Stimulated activated CD8-positive, alpha-beta memory T cell treated with anti-CD3 and anti-CD28 coated beads, Interleukin-12 subunit alpha, Interleukin-12 subunit beta, amount 100 ng/mL, for 4 hours (primary cell): ENCODE results near the gene ARL13B.
"Not testable (repeated sequence)": the region's sequence is repeated elsewhere in the genome, so short reads cannot be mapped to it uniquely, and the experiment has no call there.

Experiments
- DNase-seq: peaks from one replicate; pipeline ENCODE4 v3.0.0-alpha.2; 2020; ENCODE audit warnings: low read depth

The ARL13B gene

DNA sequence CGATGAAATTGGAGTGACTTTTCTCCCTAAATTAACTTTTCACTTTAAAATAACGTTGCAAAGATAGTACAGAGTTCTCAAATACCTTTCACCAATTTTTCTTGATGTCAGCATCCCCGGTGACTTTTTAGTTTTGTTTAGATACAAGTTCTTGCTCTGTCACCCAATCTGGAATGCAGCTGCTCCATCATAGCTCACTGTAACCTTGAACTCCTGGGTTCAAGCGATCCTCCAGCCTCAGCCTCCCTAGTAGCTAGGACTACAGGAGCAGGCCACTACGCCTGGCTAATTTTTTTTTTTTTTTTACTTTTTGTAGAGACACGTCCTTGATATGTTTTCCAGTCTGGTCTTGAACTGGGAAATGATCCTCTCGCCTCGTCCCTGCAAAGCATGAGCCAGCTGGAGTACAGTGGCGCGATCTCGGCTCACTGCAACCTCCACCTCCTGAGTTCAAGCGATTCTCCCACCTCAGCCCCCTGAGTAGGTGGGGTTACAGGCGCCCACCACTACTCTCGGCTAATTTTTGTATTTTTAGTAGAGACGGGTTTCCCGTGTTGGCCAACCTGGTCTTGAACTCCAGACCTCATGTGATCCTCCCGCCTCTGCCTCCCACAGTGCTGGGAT lies 83.7 kb downstream of the ARL13B start:
- DNase-seq, result no peak

DNA sequence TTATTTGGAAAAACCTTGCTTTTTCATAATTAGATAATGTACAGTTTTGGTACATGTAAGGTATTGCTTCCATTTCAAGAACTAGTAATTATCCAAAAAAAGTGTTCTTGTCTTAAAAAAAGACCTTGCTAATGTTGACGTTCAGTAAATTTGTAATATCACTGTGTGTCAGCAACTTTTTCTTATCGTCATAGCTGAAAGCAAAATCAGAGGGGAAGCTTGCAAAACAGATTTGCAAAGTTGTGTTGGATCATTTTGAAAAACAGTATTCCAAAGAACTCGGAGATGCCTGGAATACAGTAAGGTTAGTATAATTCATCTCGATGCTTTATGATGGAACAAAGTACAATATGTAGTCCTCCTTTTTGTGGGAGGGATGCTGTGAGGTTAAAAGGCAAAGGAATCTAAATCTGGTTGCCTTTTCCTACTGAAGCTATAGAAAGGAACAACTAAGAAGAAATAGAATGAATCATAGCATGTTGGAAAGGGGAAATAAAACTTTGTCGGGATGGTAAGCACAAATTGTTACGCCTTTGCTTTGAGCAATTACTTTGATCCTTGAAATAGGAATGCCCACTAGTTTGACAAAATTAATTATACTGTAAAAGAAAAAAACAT lies 84.4 kb downstream of the ARL13B start:
- no peak for DNase-seq

DNA sequence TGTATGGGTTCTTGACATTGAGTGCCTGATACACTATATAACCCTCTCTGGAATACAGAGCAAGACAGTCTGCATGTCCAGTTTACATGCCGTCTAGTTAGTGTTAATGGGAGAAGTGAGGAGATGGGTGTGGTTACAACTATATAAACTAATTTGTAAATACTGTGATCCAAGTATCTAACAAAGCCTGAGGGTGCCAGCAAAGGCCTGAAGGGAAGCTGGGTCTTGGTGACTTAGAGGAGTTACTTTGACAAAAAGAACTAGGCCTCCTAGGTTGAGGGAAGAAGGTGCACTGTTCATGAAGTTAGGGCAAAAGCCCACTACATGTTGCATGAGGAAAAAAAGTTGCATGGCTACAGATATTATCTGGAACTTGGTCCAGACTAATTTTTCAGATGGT lies 85.2 kb downstream of the ARL13B start:
- DNase-seq, result no peak

DNA sequence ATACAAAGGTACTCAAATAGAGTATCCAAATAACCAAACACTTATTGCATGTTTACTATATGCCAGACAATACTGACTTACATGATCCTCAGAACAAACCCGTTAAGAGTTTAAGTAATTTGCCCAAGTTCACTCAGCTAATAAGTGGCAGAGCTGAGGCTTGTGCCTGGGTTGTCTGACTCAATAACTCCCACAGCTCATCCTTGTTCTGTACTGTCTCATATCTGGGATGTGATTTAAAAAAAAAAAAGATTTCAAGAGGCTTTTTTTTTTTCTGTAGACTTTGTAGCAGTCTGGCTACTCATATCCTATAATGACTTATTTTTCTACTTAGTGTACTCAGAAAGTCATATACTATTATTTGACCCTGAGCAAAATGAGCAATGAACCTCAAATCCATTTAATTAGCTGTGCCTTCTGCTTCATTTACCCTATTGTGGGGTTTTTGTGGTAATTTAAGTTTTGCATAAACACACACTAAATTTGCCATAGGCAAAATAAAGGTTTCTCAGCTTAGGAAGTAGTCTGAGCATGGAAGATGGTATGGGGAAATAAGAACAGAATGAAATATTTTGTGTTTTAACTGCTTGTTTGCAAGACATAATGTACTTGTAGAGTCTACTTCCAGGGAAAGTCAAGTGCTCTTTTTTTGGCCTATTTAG lies 86.0 kb downstream of the ARL13B start:
- DNase-seq, result no peak

DNA sequence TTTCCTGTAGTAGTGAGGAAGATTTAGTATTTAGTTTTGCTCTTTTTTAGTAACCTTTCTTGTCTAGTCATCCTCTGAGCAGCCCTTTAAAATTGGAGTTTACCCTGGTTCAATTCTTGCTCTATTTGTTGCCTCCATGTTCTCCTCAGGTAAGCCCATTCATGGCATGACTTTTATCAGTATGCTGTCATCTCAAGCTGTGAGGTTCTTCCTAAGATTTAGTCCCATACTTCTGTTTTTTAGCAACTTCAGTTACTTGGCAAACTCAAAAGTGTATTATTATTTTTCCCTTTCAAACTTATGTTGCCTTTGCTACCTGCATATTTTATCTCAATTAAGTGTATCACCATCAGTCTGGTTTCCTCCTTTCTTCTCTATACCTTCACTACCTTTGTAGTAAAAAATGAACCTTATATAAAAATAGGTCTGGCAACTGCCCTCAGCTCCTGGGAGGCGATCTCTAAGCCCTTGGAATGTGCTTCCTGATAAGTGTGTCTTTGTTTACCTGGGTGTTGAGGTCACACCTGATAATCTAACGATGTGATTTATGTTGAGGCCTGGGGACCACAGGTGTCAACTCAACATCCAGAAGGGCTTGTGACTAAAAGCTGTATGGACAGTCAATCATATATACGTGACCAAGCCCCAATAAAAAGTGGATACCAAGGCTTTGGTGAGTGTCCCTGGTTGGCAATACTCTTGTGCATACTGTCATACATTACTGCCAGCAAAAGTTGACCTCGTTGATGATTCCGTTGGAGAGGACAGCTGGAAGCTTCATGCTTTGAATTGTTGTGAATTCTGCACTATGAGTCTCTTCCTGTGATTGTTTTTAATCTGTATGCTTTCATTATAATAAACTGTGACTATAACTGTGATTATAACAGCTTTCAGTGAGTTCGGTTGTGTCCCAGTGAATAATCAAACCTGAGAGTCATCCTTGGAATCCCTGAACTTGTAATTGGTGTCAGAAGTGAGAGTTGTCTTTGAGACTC lies 86.8 kb downstream of the ARL13B start:
- DNase-seq, result no peak

DNA sequence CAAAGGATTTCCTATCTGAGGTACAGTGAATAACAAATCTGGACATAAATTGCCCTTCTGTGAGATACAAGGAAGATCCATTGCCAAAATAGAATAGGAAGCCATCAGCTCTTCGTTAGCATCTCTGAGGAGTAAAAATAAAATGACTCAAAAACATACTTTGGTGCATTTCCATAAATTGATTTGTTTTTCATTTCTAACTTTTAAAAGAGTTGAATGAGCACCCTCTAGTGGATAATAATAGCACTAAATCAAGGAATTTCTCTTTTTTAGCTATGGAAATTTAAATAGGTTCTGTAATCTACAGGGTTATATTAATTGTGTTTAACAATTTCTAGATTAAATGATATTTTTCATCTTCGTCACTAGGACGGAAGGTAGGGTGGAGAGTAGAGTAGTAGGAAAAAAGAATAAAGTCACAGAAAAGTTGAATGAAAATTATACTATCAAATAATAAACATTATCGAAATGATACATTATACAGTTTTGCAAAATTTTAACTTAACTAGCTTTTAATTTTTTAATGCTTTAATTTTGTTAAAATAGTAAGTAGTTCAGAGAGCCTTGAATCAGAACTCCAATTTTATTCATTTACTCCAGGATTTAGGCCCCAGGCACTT lies 89.3 kb downstream of the ARL13B start:
- DNase-seq, result no peak

DNA sequence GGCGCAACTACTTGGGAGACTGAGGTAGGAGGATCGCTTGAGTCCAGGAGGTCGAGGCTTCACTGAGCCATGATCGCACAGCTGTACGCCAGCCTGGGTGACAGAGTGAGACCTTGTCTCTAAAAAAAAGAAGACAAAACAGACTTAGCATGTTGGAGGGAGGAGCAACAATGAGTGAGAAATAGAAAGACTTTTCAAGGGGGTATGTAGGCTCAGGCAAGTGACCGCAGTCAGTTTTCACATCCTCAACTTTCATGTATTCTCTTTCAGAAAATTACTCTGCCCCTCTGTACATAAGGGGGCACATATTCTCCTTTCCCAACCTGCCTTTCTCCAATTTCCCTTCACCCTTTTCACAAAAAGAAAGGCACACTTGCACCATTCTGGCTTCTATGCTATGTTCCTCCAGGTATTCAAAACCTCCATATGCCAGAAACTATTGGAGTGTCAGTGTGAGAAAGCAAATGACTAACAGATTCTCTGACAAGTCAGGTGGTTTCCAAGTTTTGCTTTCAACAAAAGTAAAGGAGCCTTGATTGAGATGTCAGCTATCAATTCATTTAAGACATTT lies 90.5 kb downstream of the ARL13B start:
- no peak for DNase-seq

DNA sequence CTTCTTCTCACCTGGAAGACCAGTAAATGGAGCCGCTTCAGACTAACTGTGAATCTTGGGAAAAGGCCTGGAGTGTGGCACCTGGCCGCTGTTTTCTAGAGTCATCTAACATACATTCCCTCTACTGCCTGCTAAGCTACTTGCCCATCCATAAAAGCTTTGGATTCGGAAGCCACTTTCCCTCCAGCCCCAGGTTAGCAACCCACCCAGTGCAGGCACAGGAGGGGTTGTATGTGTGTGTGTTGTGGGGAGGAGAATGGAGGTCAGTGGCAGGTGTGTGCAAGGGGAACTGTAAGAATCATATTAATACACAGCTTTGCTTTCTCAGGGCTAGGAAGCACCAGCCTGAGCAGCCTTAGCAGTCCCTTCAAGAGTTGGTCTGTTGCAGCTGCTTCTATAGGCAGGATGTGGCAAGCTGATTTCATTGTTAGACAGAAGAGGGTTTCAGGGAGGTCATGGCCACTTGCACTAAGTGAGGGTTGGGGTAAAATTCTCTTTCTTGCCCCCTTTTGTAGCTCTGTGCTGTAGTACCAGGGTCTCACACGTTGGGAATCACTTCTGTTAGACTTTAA lies 91.8 kb downstream of the ARL13B start:
- no peak for DNase-seq

DNA sequence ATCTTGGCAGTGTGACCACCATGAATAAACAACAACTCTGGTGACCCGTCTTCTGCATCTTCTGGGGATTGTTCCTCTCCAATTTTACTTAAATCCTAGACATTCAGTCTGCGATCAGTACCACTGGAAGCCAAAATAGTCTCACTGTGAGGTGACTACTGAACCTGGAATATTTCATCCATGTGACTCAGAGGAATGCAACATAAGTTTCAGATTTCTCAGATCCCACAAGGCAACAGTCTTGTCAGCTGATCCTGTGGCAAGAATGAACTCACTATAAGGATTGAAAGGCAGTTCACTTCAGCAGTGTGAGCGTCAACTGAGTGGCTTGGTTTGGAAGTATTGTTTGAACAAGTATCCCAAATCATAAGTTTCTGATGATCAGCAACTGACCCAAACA lies 96.1 kb downstream of the ARL13B start:
- no peak for DNase-seq

DNA sequence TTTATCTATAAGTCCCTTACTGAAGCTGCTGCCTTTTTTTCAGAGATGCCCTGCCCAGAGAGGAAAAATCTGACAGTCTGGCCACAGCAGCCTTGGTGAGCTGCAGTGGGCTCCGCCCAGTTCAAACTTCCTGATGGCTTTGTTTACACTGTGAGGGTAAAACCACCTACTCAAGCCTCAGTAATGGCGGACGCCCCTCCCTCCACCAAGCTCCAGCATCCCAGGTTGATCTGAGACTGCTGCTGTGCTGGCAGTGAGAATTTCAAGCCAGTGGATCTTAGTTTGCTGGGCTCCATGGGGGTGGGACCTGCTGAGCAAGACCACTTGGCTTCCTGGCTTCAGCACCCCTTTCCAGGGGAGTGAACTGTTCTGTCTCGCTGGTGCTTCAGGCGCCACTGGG lies 100.6 kb downstream of the ARL13B start:
- DNase-seq, result not testable (repeated sequence)

DNA sequence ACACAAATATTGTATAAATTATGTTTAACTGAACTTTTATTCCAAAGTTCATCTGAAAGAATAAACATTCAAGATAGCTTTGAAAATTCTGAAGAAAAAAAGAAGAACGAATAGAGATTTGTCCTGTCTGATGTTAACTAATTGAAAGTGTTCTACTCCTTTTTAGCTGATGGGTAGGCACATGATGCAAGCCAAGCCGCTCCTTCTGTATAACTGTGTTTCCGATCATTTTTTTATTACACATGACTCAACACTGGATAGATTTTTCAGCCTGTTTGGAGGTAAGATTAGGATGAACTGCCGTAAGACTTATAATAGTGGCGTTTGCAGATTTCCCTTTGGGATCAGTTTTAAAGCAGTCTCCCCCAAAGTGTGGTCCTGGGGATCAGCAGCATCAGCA lies 101.9 kb downstream of the ARL13B start:
- DNase-seq, result no peak

DNA sequence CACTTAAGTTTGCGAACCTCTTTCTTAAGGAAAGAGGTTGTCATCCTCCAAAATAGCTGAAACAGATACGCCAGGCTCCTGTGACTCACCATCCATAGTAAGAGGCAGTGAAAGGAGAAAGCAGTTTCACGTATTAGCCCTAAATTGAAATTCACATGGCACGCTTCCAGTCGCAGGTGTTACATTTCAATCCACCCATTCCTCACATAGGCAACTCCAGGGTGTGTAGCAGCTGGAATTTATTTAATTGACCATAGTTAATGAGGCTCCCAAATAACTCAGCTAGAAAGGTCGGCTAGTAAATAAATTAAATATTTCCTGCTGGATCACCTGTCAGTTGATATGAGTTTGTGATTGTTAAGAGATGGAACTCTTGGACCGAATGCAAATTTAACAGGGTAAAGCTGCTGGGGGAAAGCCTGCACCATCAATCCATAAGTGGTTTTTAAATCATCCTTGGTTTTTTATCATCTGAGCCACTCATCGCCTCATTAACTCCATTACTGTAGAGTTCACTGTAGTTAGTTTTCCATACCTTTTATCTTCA lies 102.5 kb downstream of the ARL13B start:
- no peak for DNase-seq

DNA sequence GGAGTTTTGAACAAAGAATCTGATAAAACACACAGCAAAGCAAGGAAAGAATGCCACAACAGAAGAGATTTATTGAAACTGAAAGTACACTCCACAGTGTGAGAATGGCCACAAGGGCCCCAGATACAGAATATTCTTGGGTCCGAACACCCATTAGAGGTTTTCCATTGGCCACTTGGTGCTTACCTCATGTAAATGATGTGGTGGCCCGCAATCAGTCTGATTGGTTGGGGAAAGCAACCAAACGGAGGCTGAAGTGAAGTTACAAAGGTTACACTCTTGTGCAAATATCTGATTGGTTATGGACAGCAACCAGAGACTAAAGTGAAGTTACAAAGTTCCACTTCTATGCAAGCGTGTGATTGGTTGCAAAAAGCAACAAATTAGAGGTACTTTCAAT lies 103.3 kb downstream of the ARL13B start:
- DNase-seq, result no peak

DNA sequence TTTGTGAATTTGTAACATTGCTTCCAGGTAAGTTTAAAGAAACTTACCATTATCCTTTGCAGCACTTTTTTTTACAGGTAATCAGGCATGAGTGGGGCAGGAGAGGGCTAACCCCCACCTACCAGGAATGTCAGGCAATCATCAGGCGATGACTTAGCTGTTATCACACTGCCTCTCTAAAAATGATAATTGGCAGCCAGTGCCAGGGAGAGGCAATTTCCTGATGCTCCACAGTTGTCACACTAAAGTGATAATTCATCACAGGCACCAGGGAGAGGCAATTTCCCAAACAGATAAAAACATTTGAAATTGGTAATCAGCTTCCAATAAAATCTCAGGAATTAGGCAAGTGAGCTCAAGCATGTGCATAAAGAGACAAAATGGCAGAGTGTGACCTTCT lies 109.2 kb downstream of the ARL13B start:
- no peak for DNase-seq

DNA sequence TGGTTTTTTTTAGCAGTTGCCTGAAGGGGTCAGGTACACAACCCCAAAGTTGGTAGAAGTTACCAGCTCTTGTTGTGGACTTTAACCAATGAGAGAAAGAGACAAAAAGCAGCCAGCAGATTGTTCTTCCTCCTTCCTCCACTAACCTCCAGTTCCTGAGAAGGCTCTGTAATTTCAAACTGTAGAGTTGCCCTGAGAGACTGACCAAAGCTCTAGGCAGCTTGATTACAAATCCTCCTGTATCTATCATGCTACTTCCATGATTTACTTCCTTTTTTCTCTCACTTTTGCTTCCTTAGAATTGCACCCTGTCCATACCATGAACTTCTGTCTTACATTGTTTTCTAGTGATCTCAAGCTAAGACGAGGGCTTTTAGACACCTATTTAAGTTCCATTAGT lies 112.1 kb downstream of the ARL13B start:
- DNase-seq, result no peak

DNA sequence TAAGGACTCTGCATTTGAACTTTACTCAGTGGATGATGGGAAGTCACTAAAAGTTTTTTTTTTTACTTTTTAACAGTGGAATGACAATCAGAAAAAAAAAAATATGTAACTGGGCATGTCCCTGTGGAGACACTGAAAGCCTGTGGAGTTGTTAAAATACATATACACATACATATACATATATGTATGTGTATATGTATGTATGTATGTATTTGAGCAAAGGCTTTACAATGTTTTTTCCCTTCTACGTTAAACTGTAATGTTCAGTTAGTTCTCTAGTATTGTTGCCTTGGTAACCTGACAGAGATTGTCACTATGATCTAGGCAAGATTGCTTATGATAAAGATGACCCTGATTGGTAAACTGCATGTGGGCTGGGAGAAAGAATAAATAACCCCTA lies 113.2 kb downstream of the ARL13B start:
- no peak for DNase-seq

DNA sequence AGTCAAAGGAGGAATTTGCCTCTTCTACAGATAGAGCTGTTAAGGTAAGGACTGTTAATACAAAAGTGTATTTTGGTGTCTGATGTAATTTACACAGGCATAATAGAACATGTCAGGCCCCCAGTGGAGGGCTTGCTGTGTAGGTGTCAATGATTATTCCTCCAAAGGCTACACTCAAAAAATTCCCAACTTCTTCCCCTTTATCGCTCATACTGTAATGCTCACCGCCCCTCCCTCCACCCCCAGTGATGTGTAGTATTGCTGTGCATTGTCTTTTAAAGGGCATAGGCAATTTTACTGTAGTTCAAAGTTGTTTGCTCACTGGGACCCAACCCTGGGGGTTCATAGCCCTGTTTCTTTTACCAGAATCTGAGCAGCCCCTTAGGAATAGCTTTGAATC lies 115.2 kb downstream of the ARL13B start:
- no peak for DNase-seq

DNA sequence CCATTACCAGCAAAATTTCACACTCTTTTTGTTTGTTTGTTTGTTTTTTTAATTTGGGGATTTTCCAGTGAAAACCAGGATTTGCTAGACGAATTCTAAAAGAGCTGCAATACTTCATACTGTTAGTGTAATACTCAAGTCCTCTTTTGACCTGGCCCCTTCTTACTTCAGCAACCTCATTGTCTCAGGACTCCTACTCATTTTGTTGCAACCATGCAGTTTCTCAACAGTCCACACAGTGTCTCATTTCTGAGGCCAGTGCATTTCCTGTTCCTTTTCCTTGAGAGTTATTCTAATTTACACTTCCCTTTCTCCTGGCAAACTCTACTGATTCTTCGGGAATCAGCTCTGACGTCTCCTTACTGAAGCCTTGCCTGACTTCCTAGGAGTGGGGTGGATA lies 118.5 kb downstream of the ARL13B start:
- DNase-seq, result no peak

DNA sequence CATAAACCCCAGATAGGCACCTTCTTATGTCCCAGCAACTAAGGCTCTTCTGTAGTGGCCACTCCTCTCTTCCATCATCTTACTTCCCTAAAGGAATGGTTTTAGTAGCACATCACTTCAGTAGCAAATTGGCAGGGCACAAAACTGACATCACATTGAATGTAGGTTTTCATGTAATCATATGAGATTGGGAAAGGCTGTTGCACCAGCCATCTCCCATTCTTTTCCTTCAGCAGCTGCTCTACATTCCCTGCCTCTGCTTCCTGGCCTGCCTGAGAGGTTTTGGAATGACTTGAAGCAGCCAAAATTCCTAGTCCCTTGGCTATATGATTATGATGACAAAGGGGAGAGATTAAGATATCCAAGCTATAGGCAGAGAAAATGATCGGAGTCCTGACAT lies 119.4 kb downstream of the ARL13B start:
- no peak for DNase-seq

DNA sequence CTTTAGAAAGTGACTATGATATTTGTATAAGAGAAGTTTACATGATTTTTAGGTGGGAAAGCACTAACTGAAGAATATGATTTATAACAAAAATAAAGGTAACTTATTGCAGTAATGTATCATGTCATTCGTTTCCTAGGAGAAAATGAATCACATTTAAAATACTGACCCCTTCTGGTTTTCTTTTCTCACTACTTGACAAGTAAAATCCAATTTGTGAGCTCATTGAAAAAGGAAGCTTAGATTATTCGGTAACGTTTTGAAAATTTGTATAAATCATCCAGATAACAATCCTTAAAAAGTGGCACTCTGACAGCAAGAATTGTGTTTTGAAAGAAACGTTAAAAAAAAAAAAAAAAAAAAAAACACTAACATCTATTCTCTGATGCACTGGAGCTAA lies 121.9 kb downstream of the ARL13B start:
- no peak for DNase-seq
